Caco-2 (cell line): ENCODE results near the gene ZDHHC13. TPM values are rescaled to one million over a fixed set of nuclear protein-coding genes. Genes with fewer than 3 reads are reported as not detected.

Experiments
- BruUV-seq: library from RNA; stranded (reverse); fragments of 400-500 nt; replicated peaks from 2 replicates; lab custom pipeline; 2021; lab: Mats Ljungman, UMichigan
- CTCF ChIA-PET: fragments of 300-600 bp; sonication (Branson Sonifier 250); formaldehyde crosslinking; loops from one replicate; lab custom pipeline; 2022; ENCODE audit warnings: antibody characterized with exemption; lab: Charles Lee
- POLR2A ChIA-PET: fragments of 300-600 bp; sonication (Branson Sonifier 250); formaldehyde crosslinking; loops from one replicate; lab custom pipeline; 2022; ENCODE audit warnings: antibody characterized with exemption; lab: Charles Lee
- DNase-seq, 2 experiments: peaks; one replicate each; pipeline versions ENCODE4 v3.0.0 to v3.0.0-alpha.2; 2020 to 2022
- H3K27me3 ChIP-seq: replicated peaks from 2 replicates; pipeline ENCODE4 v1.6.0; 2011; ENCODE audit warnings: low read length; ENCODE audit not compliant: control insufficient read depth, insufficient read depth
- H3K36me3 ChIP-seq: 2 replicates; pipeline ENCODE4 v1.5.1; 2011; ENCODE audit warnings: low read length; ENCODE audit not compliant: control insufficient read depth, insufficient read depth
- H3K4me1 ChIP-seq: fragments of 250-450 bp; sonication (Bioruptor Pico); 2 replicates; pipeline ENCODE4 v1.5.1; 2020; ENCODE audit warnings: mild to moderate bottlenecking
- H3K4me3 ChIP-seq: 2 replicates; pipeline ENCODE4 v1.5.1; 2011; ENCODE audit warnings: low read depth, mild to moderate bottlenecking, control low read depth, low read length
- H3K9me3 ChIP-seq: fragments of 250-450 bp; sonication (Bioruptor Pico); 2 replicates; pipeline ENCODE4 v1.5.1; 2020; ENCODE audit warnings: mild to moderate bottlenecking, moderate library complexity
- H3K27ac Mint-ChIP-seq: one replicate; pipeline ENCODE4 v1.8.0; 2022; ENCODE audit warnings: mixed read lengths; ENCODE audit not compliant: unreplicated experiment
- H3K27me3 Mint-ChIP-seq: one replicate; pipeline ENCODE4 v1.8.0; 2022; ENCODE audit warnings: mixed read lengths; ENCODE audit not compliant: insufficient read depth, unreplicated experiment
- H3K36me3 Mint-ChIP-seq: one replicate; pipeline ENCODE4 v1.8.0; 2022; ENCODE audit warnings: mild to moderate bottlenecking, mixed read lengths; ENCODE audit not compliant: insufficient read depth, unreplicated experiment
- H3K4me1 Mint-ChIP-seq: one replicate; pipeline ENCODE4 v1.8.0; 2022; ENCODE audit warnings: low read depth, mixed read lengths; ENCODE audit not compliant: unreplicated experiment
- H3K4me3 Mint-ChIP-seq: one replicate; pipeline ENCODE4 v1.8.0; 2022; ENCODE audit warnings: mild to moderate bottlenecking, moderate library complexity, mixed read lengths; ENCODE audit not compliant: unreplicated experiment
- H3K9me3 Mint-ChIP-seq: one replicate; pipeline ENCODE4 v1.8.0; 2022; ENCODE audit warnings: mixed read lengths; ENCODE audit not compliant: unreplicated experiment
- CTCF ChIP-seq, 2 experiments: fragments of 200-600 bp in 1 of 2; IDR thresholded peaks; 1 replicate in 1 of 2; 2 replicates in 1 of 2; pipeline versions ENCODE4 v1.5.1 to v1.8.0; 2011 to 2022; ENCODE audit warnings: antibody characterized with exemption in 1 of 2, control low read depth in 1 of 2, inconsistent platforms in 1 of 2, low read depth in 1 of 2, low read length in 1 of 2, mild to moderate bottlenecking in 1 of 2, moderate library complexity in 1 of 2; ENCODE audit not compliant: insufficient read depth in 1 of 2, severe bottlenecking in 1 of 2, unreplicated experiment in 1 of 2
- intact Hi-C: fragments of 100-400 bp; cut with micrococcal nuclease; formaldehyde crosslinking; loops from one replicate; pipeline ENCODE4 v1.10.0; 2022; ENCODE audit not compliant: unreplicated experiment
- total RNA-seq: library from RNA; stranded (reverse); gene quantifications from 2 replicates; pipeline ENCODE4 v1.2.3, GENCODE V29; 2022

ZDHHC13 gene
- total RNA-seq, 1 experiment from 2014 or later = 21.8 TPM

GRCh38 chr11:19072464-19072863 lies 44.5 kb upstream of the ZDHHC13 start:
- intact Hi-C loops = loop anchor here (5.0 to 10.0 kb wide), 2 partner anchors 170 to 832 kb away; partner anchors contain the start of gene E2F8
- no peak for TF ChIP-seq CTCF (IDR thresholded peaks at IDR 0.05; ENCODE audit: insufficient read depth in 1 of 2, low read depth in 1 of 2, low read length in 1 of 2, severe bottlenecking in 1 of 2, unreplicated experiment in 1 of 2)
- ChIA-PET POLR2A (no interaction called here), CTCF (no interaction called here)
- no TSS peak for BruUV-seq
- H3K4me1 Mint-ChIP-seq = peaks cover 21% of the 10 kb centered on the region
- no peaks in the 10 kb centered on the region for H3K36me3 Mint-ChIP-seq
- H3K27me3 Mint-ChIP-seq = peaks cover 5% of the 10 kb centered on the region
- H3K4me3 Mint-ChIP-seq = no peak overlapping the region
- no peaks in the 10 kb centered on the region for H3K36me3 ChIP-seq
- no peaks in the 10 kb centered on the region for H3K27me3 ChIP-seq
- DNase-seq = no peak
- no peak overlapping the region for H3K27ac Mint-ChIP-seq
- no peak overlapping the region for H3K4me3 ChIP-seq
- no peaks in the 10 kb centered on the region for H3K9me3 Mint-ChIP-seq
- H3K4me1 ChIP-seq = no peaks in the 10 kb centered on the region; the same call in 1 of the 2 replicates
- peaks cover 7% of the 10 kb centered on the region for H3K9me3 ChIP-seq

GRCh38 chr11:19073454-19074415 lies 43.2 kb upstream of the ZDHHC13 start:
- Mint-ChIP-seq H3K9me3 (no peaks in the 10 kb centered on the region), H3K36me3 (no peaks in the 10 kb centered on the region), H3K27me3 (peaks cover 5% of the 10 kb centered on the region), H3K4me1 (peaks cover 21% of the 10 kb centered on the region), H3K4me3 (no peak overlapping the region), H3K27ac (no peak overlapping the region)
- Histone ChIP-seq H3K4me3 (no peak overlapping the region), H3K36me3 (no peaks in the 10 kb centered on the region), H3K4me1 (no peaks in the 10 kb centered on the region; the same call in 1 of the 2 replicates), H3K9me3 (peaks cover 5% of the 10 kb centered on the region; the same call in 1 of the 2 replicates), H3K27me3 (no peaks in the 10 kb centered on the region)
- ChIA-PET CTCF (interaction anchor here (0.5 to 1.3 kb wide), 5 partner anchors 51 to 669 kb away, joined by 3 read pairs; no protein-coding TSS in a partner anchor), POLR2A (no interaction called here)
- no peak for TF ChIP-seq CTCF (IDR thresholded peaks at IDR 0.05; ENCODE audit: insufficient read depth in 1 of 2, low read depth in 1 of 2, low read length in 1 of 2, severe bottlenecking in 1 of 2, unreplicated experiment in 1 of 2)
- BruUV-seq = no TSS peak
- no peak for DNase-seq
- intact Hi-C loops = loop anchor here (5.0 to 10.0 kb wide), 2 partner anchors 169 to 831 kb away; partner anchors contain the start of gene E2F8

- Histone ChIP-seq H3K9me3 (no peaks in the 10 kb centered on the region), H3K27me3 (no peaks in the 10 kb centered on the region), H3K36me3 (no peaks in the 10 kb centered on the region), H3K4me3 (no peak overlapping the region), H3K4me1 (no peaks in the 10 kb centered on the region; the same call in 1 of the 2 replicates)
- no peak for DNase-seq
- ChIA-PET POLR2A (no interaction called here), CTCF (interaction anchor here (1.6 kb wide), 1 partner anchor 86 kb away, joined by 5 read pairs; no protein-coding TSS in a partner anchor)
- peaks cover 21% of the 10 kb centered on the region for H3K4me1 Mint-ChIP-seq
- intact Hi-C loops = loop anchor here (10.0 kb wide), 1 partner anchor 829 kb away; no protein-coding TSS in a partner anchor
- TF ChIP-seq CTCF (IDR thresholded peaks at IDR 0.05; ENCODE audit: insufficient read depth in 1 of 2, low read depth in 1 of 2, low read length in 1 of 2, severe bottlenecking in 1 of 2, unreplicated experiment in 1 of 2) = no peak
- BruUV-seq = no TSS peak
- H3K4me3 Mint-ChIP-seq = no peak overlapping the region
- no peaks in the 10 kb centered on the region for H3K9me3 Mint-ChIP-seq
- no peaks in the 10 kb centered on the region for H3K36me3 Mint-ChIP-seq
- H3K27ac Mint-ChIP-seq = no peak overlapping the region
- no peaks in the 10 kb centered on the region for H3K27me3 Mint-ChIP-seq
Observed at GRCh38 chr11:19075636-19076035, 41.3 kb upstream of the ZDHHC13 start.
